Stimulated activated CD8-positive, alpha-beta memory T cell treated with anti-CD3 and anti-CD28 coated beads, Interleukin-12 subunit alpha, Interleukin-12 subunit beta, amount 100 ng/mL, for 1 hour (primary cell): ENCODE data around the gene KLLN.
A peak's percentile ranks its signal among the peaks of the same experiment; 100 is the strongest.
"Not testable (repeated sequence)": the region's sequence is repeated elsewhere in the genome, so short reads cannot be mapped to it uniquely, and the experiment has no call there.

Source experiments
- DNase-seq: peaks from one replicate; pipeline ENCODE4 v3.0.0-alpha.2; 2020; ENCODE audit warnings: low read depth

KLLN gene

GRCh38 chr10:87842220-87842641, 21.1 kb downstream of the KLLN start:
- DNase-seq = no peak

GRCh38 chr10:87841186-87841585, 22.1 kb downstream of the KLLN start:
- no peak for DNase-seq

GRCh38 chr10:87838650-87839049, 24.7 kb downstream of the KLLN start:
- DNase-seq = no peak

GRCh38 chr10:87837445-87837844, 25.9 kb downstream of the KLLN start:
- DNase-seq = no peak

GRCh38 chr10:87836098-87836497, 27.2 kb downstream of the KLLN start:
- no peak for DNase-seq

GRCh38 chr10:87829986-87830729, 33.2 kb downstream of the KLLN start:
- no peak for DNase-seq

- not testable (repeated sequence) for DNase-seq
These were observed 34.3 kb downstream of the KLLN start for GRCh38 chr10:87829051-87829450.

- DNase-seq = no peak
These were observed 35.7 kb downstream of the KLLN start for GRCh38 chr10:87827681-87828080.

GRCh38 chr10:87826653-87827052, 36.7 kb downstream of the KLLN start:
- no peak for DNase-seq

GRCh38 chr10:87819289-87819585, 44.1 kb downstream of the KLLN start:
- DNase-seq = no peak

GRCh38 chr10:87818505-87819288, 44.6 kb downstream of the KLLN start:
- DNase-seq = peak; percentile 42

- DNase-seq = peak; percentile 78
These were observed 45.5 kb downstream of the KLLN start, which contains the start of gene ATAD1 for GRCh38 chr10:87817609-87818504. TSS of gene ATAD1 (minus strand) at chr10:87818226. CDS start at chr10:87814599, 3,627 bp downstream.

- DNase-seq = no peak
These were observed 46.3 kb downstream of the KLLN start for GRCh38 chr10:87816898-87817608.

- no peak for DNase-seq
These were observed 47.0 kb downstream of the KLLN start for GRCh38 chr10:87816163-87816897.
